Peyer's patch (tissue), 4 donors: ENCODE results near the gene TEDC1. TPM values are rescaled to one million over a fixed set of nuclear protein-coding genes. Genes with fewer than 3 reads are reported as not detected.

Experiments used
- DNase-seq, 3 donors: peaks; one replicate each; pipeline ENCODE4 v3.0.0-alpha.2; 2017 to 2019
- H3K27ac ChIP-seq, 4 donors: fragments of 200-600 bp; sonication (generic); one replicate each; pipeline ENCODE4 v1.5.1; 2016 to 2019
- H3K27me3 ChIP-seq, 2 donors: fragments of 200-600 bp; sonication (generic); one replicate each; pipeline ENCODE4 v1.5.1; 2019
- H3K36me3 ChIP-seq, 3 donors: fragments of 200-600 bp; sonication (generic); one replicate each; pipeline ENCODE4 v1.5.1; 2016 to 2019
- H3K4me1 ChIP-seq, 4 donors: fragments of 200-600 bp; sonication (generic); one replicate each; pipeline ENCODE4 v1.5.1; 2016 to 2019
- H3K4me3 ChIP-seq, 4 donors: fragments of 200-600 bp; sonication (generic); 1 replicate in 3 of 4; 2 replicates in 1 of 4; pipeline ENCODE4 v1.5.1; 2016 to 2019; ENCODE audit warnings: mild to moderate bottlenecking in 1 of 4
- H3K9me3 ChIP-seq, 4 donors: fragments of 200-600 bp; sonication (generic); one replicate each; pipeline ENCODE4 v1.5.1; 2016 to 2019; ENCODE audit warnings: mild to moderate bottlenecking in 1 of 4
- CTCF ChIP-seq, 6 experiments: fragments of 450-650 bp in 4 of 6; fragments of 200-600 bp in 2 of 6; sonication (generic) in 1 of 6; IDR thresholded peaks; one replicate each; pipeline ENCODE4 v1.5.1; 2017 to 2019; ENCODE audit warnings: antibody characterized with exemption in 6 of 6, mild to moderate bottlenecking in 3 of 6, moderate library complexity in 1 of 6
- POLR2A ChIP-seq, 2 donors: fragments of 450-650 bp; IDR thresholded peaks; one replicate each; pipeline ENCODE4 v1.5.1; 2017; ENCODE audit warnings: antibody characterized with exemption in 2 of 2, mild to moderate bottlenecking in 2 of 2, moderate library complexity in 2 of 2
- total RNA-seq, 4 donors: library from RNA; depleted of rRNA; stranded (reverse); fragments of >200 nt; gene quantifications; one replicate each; pipeline ENCODE4 v1.1.0, GENCODE V29; 2016

The TEDC1 gene
- total RNA-seq, 4 donors from 2014 or later, result 7.0 to 42.1 (median 15.1) TPM

GRCh38 chr14:105475269-105476096 is 15.6 kb upstream of the TEDC1 start:
- H3K4me1 ChIP-seq, result peaks cover 4 to 71% (median 33%) of the 10 kb centered on the region in 4 donors
- peak overlapping the region; percentile 61 to 93 (median 72) for H3K27ac ChIP-seq
- peaks cover 0 to 5% (median 0%) of the 10 kb centered on the region in 3 donors for H3K36me3 ChIP-seq
- no peaks in the 10 kb centered on the region for H3K9me3 ChIP-seq
- H3K4me3 ChIP-seq, result peak overlapping the region; percentile 41 to 94 (median 60)
- peaks cover 0 to 50% of the 10 kb centered on the region in 2 donors for H3K27me3 ChIP-seq
- TF ChIP-seq POLR2A (IDR thresholded peaks at IDR 0.05), result no peak
- TF ChIP-seq CTCF (IDR thresholded peaks at IDR 0.05), result no peak
- no peak for DNase-seq

GRCh38 chr14:105476097-105476830 is 14.8 kb upstream of the TEDC1 start:
- Histone ChIP-seq H3K4me1 (peaks cover 5 to 78% (median 41%) of the 10 kb centered on the region in 4 donors), H3K36me3 (no peaks in the 10 kb centered on the region), H3K4me3 (peak overlapping the region; percentile 41 to 94 (median 60)), H3K27ac (peak overlapping the region; percentile 61 to 93 (median 72)), H3K9me3 (no peaks in the 10 kb centered on the region), H3K27me3 (peaks cover 0 to 50% of the 10 kb centered on the region in 2 donors)
- no peak for DNase-seq
- TF ChIP-seq CTCF (IDR thresholded peaks at IDR 0.05) (no peak), POLR2A (IDR thresholded peaks at IDR 0.05) (no peak)

GRCh38 chr14:105476831-105477659 is 14.0 kb upstream of the TEDC1 start:
- H3K27ac ChIP-seq, result peak overlapping the region; percentile 61 to 93 (median 72)
- DNase-seq, result no peak
- H3K4me3 ChIP-seq, result peak overlapping the region in 2 of 4 donors; percentile 63 to 94
- TF ChIP-seq POLR2A (IDR thresholded peaks at IDR 0.05) (no peak), CTCF (IDR thresholded peaks at IDR 0.05) (no peak)
- peaks cover 9 to 84% (median 48%) of the 10 kb centered on the region in 4 donors for H3K4me1 ChIP-seq
- no peaks in the 10 kb centered on the region for H3K36me3 ChIP-seq
- no peaks in the 10 kb centered on the region for H3K9me3 ChIP-seq
- peaks cover 0 to 50% of the 10 kb centered on the region in 2 donors for H3K27me3 ChIP-seq

- H3K27me3 ChIP-seq, result peaks cover 0 to 50% of the 10 kb centered on the region in 2 donors
- DNase-seq, result peak in 2 of 3 donors; percentile 77 to 81
- H3K9me3 ChIP-seq, result no peaks in the 10 kb centered on the region
Observed at GRCh38 chr14:105477660-105478397, 13.2 kb upstream of the TEDC1 start.

More at GRCh38 chr14:105477660-105478397, 13.2 kb upstream of the TEDC1 start:
- Histone ChIP-seq H3K27ac (peak overlapping the region in 1 of 4 donors; percentile 53), H3K4me3 (peak overlapping the region in 2 of 4 donors; percentile 6 to 34), H3K36me3 (no peaks in the 10 kb centered on the region), H3K4me1 (peaks cover 14 to 88% (median 55%) of the 10 kb centered on the region in 4 donors)
- TF ChIP-seq CTCF (IDR thresholded peaks at IDR 0.05), result no peak
- TF ChIP-seq POLR2A (IDR thresholded peaks at IDR 0.05), result no peak
